ENCODE measurements around the gene DNAJB8.

The DNAJB8 gene

GRCh38 chr3:128482666-128483656 lies 16.3 kb upstream of the DNAJB8 start:
- no peak for DNase-seq (ENCODE audit: low read depth)
- peak; percentile 18 for TF ChIP-seq CTCF (conservative IDR thresholded peaks at IDR 0.05; ENCODE audit: low read depth, low read length)

GRCh38 chr3:128482175-128482574 lies 15.5 kb upstream of the DNAJB8 start:
- TF ChIP-seq CTCF (conservative IDR thresholded peaks at IDR 0.05; ENCODE audit: low read depth, low read length): no peak
- peak overlapping the region; percentile 20 for H3K4me3 ChIP-seq (ENCODE audit: low read length)
- no peak for DNase-seq (ENCODE audit: low read depth)

More at GRCh38 chr3:128482666-128483656, 16.3 kb upstream of the DNAJB8 start:
- peak overlapping the region; percentile 84 for H3K4me3 ChIP-seq (ENCODE audit: low read length)

- DNase-seq (ENCODE audit: low read depth): no peak
- no peak overlapping the region for H3K4me3 ChIP-seq (ENCODE audit: low read length)
- no peak for TF ChIP-seq CTCF (conservative IDR thresholded peaks at IDR 0.05; ENCODE audit: low read depth, low read length)
These were observed 14.8 kb upstream of the DNAJB8 start for GRCh38 chr3:128481438-128481942.

- TF ChIP-seq CTCF (conservative IDR thresholded peaks at IDR 0.05; ENCODE audit: low read depth, low read length): no peak
- DNase-seq (ENCODE audit: low read depth): no peak
- H3K4me3 ChIP-seq (ENCODE audit: low read length): no peak overlapping the region
These were observed 14.2 kb upstream of the DNAJB8 start for GRCh38 chr3:128480717-128481437.

- H3K4me3 ChIP-seq (ENCODE audit: low read length): no peak overlapping the region
- DNase-seq (ENCODE audit: low read depth): no peak
- no peak for TF ChIP-seq CTCF (conservative IDR thresholded peaks at IDR 0.05; ENCODE audit: low read depth, low read length)
These were observed 13.6 kb upstream of the DNAJB8 start for GRCh38 chr3:128480278-128480677.

GRCh38 chr3:128479558-128480086 lies 12.9 kb upstream of the DNAJB8 start:
- DNase-seq (ENCODE audit: low read depth): no peak
- H3K4me3 ChIP-seq (ENCODE audit: low read length): no peak overlapping the region
- no peak for TF ChIP-seq CTCF (conservative IDR thresholded peaks at IDR 0.05; ENCODE audit: low read depth, low read length)

Measured in retinal pigment epithelial cell (primary cell).